ENCODE data around the gene DNMT1.

DNA sequence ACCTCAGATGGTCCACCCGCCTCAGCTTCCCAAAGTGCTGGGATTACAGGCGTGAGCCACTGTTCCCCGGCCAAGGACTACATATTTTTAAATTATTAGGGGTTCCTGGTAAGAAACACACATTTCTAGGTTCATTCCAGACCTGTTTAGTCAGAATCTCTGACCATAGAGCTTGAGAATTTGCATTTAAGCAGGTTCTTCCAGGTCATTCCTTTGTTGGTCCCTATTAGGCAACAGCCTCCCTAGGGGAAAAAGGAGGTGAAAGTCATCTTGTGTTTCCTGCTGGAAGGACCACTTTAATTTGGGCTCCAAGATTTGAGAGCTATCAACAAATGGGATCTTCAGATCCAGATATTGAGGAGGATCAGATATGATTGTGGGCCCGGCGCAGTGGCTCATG is 20.0 kb upstream of the DNMT1 start:
- TF ChIP-seq, protein P1, sequence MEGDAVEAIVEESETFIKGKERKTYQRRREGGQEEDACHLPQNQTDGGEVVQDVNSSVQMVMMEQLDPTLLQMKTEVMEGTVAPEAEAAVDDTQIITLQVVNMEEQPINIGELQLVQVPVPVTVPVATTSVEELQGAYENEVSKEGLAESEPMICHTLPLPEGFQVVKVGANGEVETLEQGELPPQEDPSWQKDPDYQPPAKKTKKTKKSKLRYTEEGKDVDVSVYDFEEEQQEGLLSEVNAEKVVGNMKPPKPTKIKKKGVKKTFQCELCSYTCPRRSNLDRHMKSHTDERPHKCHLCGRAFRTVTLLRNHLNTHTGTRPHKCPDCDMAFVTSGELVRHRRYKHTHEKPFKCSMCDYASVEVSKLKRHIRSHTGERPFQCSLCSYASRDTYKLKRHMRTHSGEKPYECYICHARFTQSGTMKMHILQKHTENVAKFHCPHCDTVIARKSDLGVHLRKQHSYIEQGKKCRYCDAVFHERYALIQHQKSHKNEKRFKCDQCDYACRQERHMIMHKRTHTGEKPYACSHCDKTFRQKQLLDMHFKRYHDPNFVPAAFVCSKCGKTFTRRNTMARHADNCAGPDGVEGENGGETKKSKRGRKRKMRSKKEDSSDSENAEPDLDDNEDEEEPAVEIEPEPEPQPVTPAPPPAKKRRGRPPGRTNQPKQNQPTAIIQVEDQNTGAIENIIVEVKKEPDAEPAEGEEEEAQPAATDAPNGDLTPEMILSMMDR (IDR thresholded peaks at IDR 0.05) = no peak
- no peak for TF ChIP-seq POLR2A (IDR thresholded peaks at IDR 0.05)

Data from body of pancreas (tissue), 4 donors.